KOPT-K1 (cell line): ENCODE results near the gene TJP1.
"Not testable (repeated sequence)": the region's sequence is repeated elsewhere in the genome, so short reads cannot be mapped to it uniquely, and the experiment has no call there.

Experiments used
- H3K27ac ChIP-seq: fragments of 200-600 bp; sonication (generic); 2 replicates; pipeline ENCODE4 v1.5.1; 2016; ENCODE audit warnings: antibody characterized with exemption, mild to moderate bottlenecking, low read depth, low read length; ENCODE audit not compliant: poor library complexity, severe bottlenecking
- H3K36me3 ChIP-seq: fragments of 200-600 bp; sonication (generic); 2 replicates; pipeline ENCODE4 v1.5.1; 2017; ENCODE audit warnings: antibody characterized with exemption, mild to moderate bottlenecking, low read length, moderate library complexity; ENCODE audit not compliant: insufficient read depth
- H3K9me3 ChIP-seq: fragments of 200-600 bp; sonication (generic); 2 replicates; pipeline ENCODE4 v1.5.1; 2017; ENCODE audit warnings: antibody characterized with exemption, low read length, mild to moderate bottlenecking; ENCODE audit not compliant: insufficient read depth, poor library complexity, severe bottlenecking

Gene TJP1

DNA sequence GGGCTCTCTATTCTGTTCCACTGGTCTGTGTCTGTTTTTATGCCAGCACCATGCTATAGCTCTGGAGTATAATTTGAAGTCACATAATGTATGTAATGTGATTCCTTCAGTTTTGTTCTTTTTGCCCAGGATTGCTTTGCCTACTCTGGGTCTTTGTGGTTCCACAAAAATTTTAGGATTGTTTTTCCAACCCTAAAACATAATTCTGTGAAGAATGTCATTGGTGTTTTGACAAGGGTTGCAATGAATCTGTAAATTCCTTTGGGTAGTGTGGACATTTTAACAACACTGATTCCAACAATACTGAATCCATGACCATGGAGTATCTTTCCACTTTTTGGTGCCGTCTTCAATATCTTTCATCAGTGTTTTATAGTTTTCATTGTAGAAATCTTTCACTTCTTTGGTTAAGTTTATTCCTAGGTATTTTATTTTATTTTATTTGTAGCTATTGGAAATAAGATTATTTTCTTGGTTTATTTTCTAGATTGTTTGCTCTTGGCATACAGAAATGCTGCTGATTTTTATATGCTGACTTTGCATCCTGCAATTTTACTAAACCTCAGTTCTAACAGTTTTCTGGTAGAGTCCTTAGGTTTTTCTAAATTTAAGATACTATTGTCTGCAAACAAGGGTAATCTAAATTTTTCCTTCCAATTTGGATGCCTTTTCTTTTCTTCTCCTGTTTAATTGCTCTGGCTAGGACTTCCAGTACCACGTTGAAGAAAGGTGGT, 29.7 kb downstream of the TJP1 start:
- Histone ChIP-seq H3K9me3 (no peaks in the 10 kb centered on the region), H3K36me3 (no peaks in the 10 kb centered on the region), H3K27ac (no peak overlapping the region)

- H3K36me3 ChIP-seq = no peaks in the 10 kb centered on the region
- H3K9me3 ChIP-seq = no peaks in the 10 kb centered on the region
- no peak overlapping the region for H3K27ac ChIP-seq
These were observed 31.7 kb downstream of the TJP1 start for GRCh38 chr15:29790607-29791006.

- no peaks in the 10 kb centered on the region for H3K36me3 ChIP-seq
- H3K27ac ChIP-seq = no peak overlapping the region
- H3K9me3 ChIP-seq = no peaks in the 10 kb centered on the region
These were observed 32.4 kb downstream of the TJP1 start for GRCh38 chr15:29789871-29790270.

GRCh38 chr15:29788433-29789034, 33.7 kb downstream of the TJP1 start:
- no peaks in the 10 kb centered on the region for H3K36me3 ChIP-seq
- no peaks in the 10 kb centered on the region for H3K9me3 ChIP-seq
- H3K27ac ChIP-seq = no peak overlapping the region

DNA sequence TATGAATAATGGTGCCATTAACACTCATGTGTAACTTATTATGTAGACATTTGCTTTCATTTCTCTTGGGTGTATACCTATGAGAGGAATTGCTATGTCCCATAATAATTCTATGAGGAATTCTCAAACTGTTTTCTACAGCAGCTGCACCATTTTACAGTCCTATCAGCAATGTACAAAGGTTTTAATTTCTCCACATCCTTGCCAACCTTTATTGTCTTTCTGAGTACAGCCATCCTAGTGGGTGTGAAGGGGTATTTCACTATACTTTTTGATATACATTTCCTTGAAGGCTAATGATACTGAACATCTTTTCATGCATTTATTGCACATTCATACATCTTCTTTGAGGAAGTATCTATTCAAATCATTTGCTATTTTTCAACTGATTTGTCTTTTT, 34.5 kb downstream of the TJP1 start:
- Histone ChIP-seq H3K27ac (no peak overlapping the region), H3K9me3 (no peaks in the 10 kb centered on the region), H3K36me3 (no peaks in the 10 kb centered on the region)

DNA sequence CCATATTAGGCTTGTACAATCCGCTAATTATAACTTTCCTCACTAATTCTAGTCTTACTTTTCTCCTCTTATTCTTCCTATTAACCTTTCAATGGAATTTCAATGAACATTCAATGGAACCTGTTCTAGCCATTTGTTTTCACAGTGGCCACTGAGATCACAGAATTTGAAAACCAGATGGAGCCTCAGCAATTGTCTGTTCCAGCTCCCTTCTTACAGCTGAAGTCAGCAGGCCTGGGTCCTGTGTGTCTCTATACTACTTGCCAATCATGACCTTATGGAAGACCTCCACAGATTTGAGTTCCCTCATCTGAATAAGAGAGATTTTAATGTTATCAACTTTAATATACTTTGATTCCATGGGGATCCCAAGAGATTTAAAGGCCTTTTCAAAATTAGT, 36.6 kb downstream of the TJP1 start:
- H3K27ac ChIP-seq = no peak overlapping the region
- no peaks in the 10 kb centered on the region for H3K9me3 ChIP-seq

DNA sequence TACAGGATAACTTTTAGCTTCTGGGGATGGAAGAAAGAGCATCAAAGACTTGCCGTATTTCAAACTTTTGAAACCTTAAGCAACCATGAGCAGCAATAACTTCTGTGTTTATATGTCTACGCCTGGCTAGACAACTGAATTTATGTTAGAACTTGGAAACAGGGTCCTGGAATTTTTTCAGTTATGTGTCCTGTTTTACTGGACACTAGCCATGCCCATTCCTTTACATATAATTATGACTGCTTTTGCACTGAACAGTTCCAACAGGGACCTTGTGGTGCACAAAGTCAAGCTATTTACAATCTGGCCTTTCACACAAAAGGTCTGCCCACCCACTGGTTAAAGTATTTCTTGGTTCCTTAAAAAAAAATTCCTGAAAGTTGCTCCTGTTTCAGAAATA, 37.1 kb downstream of the TJP1 start:
- Histone ChIP-seq H3K36me3 (no peaks in the 10 kb centered on the region), H3K9me3 (no peaks in the 10 kb centered on the region), H3K27ac (no peak overlapping the region)

More for the DNA sequence above, 36.6 kb downstream of the TJP1 start:
- H3K36me3 ChIP-seq = no peaks in the 10 kb centered on the region

DNA sequence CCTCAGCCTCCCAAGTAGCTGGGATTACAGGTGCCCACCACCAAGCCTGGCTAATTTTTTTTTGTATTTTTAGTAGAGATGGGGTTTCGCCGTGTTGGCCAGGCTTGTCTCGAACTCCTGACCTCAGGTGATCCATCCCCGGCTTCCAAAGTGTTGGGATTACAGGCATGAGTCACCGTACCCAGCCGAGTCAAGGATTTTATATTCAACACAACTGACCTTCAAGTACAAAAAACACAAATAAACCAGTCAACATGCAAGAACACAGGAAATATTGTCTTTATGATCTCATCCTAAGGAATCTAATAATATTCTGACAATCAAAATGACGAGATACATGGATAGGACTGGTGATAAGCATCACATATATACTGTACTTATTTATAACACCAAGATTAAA, 37.9 kb downstream of the TJP1 start:
- no peak overlapping the region for H3K27ac ChIP-seq
- H3K9me3 ChIP-seq = no peaks in the 10 kb centered on the region
- H3K36me3 ChIP-seq = no peaks in the 10 kb centered on the region

DNA sequence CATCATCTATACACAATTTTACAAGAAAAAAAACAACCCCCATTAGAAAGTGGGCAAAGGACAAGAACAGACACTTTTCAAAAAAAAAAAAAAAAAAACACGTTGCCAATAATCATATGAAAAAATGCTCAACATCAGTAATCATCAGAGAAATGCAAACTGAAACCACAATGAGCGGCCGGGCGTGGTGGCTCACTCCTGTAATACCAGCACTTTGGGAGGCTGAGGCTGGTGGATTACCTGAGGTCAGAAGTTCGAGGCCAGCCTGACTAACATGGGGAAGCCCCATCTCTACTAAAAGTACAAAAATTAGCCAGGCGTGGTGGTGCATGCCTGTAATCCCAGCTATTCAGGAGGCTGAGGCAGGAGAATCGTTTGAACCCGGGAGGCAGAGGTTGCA, 39.5 kb downstream of the TJP1 start:
- H3K27ac ChIP-seq, H3K36me3 ChIP-seq, H3K9me3 ChIP-seq: not testable (repeated sequence)

DNA sequence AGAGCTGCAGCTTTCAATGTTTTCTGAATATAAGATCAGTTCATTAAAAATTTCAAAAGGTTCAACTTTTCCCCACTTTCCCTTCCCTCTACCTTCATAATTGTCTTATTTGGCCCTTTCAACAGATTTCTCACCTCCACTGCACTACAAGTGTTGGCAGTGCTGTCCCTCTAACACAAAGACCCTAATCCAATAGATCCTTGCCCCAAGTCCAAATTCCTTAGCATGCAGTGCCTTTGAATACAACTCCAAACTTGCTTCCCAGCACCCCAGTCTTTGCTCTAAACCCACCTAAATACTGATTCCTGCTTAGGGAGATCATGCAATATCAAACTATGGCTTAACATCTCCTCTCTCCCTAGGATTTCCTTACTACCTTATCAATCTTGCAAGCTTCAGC, 43.9 kb downstream of the TJP1 start:
- Histone ChIP-seq H3K27ac (no peak overlapping the region), H3K36me3 (no peaks in the 10 kb centered on the region), H3K9me3 (no peaks in the 10 kb centered on the region)

DNA sequence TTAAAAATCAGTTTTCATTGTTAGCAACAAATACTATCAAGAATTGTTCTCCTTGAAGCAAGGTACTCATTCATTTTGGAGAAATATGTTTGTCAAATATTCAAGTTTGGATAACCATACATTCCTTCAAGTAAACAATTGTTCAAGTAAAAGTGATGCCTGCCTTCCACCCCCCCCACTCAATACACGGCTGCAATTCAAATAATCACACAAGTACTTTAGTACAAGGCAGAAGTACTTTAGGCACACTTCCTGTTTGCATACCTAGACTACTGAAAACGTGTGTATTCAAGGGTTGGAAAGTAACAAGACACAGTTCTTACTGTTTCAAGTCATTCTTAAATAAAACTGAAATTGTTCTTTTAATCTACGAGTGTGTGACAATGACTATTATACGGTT, 45.4 kb downstream of the TJP1 start:
- no peaks in the 10 kb centered on the region for H3K9me3 ChIP-seq
- H3K36me3 ChIP-seq = no peaks in the 10 kb centered on the region
- H3K27ac ChIP-seq = no peak overlapping the region

DNA sequence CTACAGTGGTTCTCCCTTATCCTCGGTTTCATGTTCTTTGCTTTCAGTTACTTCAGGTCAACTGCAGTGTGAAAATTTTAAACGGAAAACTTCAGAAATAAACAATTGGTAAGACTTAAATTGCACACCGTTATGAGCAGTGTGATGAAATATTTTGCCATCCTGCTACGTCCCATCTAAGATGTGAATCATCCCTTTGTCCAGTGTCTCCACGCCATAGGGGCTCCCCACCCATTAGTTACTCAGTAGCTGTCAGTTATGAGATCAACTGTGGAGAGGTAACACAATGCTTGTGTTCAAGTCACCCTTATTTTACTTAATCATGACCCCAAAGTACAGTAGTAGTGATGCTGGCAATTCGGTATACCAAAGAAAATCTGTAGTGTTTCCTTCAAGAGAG, 47.4 kb downstream of the TJP1 start:
- H3K9me3 ChIP-seq = no peaks in the 10 kb centered on the region
- H3K27ac ChIP-seq = no peak overlapping the region
- H3K36me3 ChIP-seq = no peaks in the 10 kb centered on the region

GRCh38 chr15:29773816-29774215, 48.5 kb downstream of the TJP1 start:
- Histone ChIP-seq H3K9me3 (no peaks in the 10 kb centered on the region), H3K27ac (no peak overlapping the region)

DNA sequence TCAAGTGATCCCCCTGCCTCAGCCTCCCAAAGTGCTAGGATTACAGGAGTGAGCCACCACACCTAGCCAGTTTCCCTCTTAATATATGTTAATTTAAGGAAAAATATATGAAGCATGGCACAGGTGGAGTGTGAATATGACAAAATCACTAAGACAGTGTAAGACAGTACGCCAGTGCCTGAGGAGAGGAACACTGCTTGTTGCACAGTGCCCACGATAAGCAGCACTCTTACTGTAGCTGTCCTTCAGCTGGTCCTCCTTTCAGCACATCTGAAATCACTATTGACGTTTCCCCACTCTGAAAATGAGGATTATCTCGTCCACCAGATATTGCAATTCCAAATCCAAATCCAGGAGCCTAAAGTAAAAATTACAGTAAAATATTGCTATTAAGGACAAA, 49.3 kb downstream of the TJP1 start:
- H3K9me3 ChIP-seq = no peaks in the 10 kb centered on the region
- H3K36me3 ChIP-seq = no peaks in the 10 kb centered on the region

More at GRCh38 chr15:29773816-29774215, 48.5 kb downstream of the TJP1 start:
- no peaks in the 10 kb centered on the region for H3K36me3 ChIP-seq

GRCh38 chr15:29770796-29771195, 51.5 kb downstream of the TJP1 start:
- Histone ChIP-seq H3K9me3 (no peaks in the 10 kb centered on the region), H3K36me3 (no peaks in the 10 kb centered on the region), H3K27ac (no peak overlapping the region)

More for the DNA sequence above, 49.3 kb downstream of the TJP1 start:
- no peak overlapping the region for H3K27ac ChIP-seq

DNA sequence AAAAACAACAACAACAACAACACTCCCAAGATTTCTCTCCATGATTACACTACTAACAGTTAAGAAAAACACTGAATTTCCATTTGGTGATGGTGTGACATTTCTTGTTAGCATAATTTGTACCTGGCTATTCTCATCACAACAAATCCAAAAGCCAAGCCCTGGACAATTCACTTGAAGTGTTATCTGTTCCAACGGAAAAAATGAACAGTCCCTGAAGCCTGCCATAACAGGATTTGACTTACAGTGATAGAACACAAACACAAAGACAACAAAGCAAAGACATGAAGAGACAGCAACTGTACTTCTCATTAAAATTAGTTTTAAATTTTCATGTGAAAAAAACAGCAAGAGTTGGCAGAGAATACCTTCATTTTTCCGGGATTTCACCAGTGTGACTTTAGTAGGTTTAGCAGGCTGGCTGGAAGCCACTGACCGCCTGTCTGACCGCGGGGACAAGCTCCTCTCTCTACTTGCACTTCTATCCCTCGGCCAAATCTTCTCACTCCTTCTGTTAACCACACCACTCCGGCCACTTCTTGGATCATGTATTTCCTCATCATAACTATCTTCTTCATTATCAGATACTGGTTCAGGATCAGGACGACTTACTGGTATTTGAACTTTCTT, 56.3 kb downstream of the TJP1 start:
- Histone ChIP-seq H3K27ac (no peak overlapping the region), H3K9me3 (no peaks in the 10 kb centered on the region), H3K36me3 (no peaks in the 10 kb centered on the region)
